Gastrocnemius medialis (tissue), 4 donors: ENCODE measurements around the gene SRGAP1. TPM values are rescaled to one million over a fixed set of nuclear protein-coding genes. Genes with fewer than 3 reads are reported as not detected.
"Not testable (repeated sequence)": the region's sequence is repeated elsewhere in the genome, so short reads cannot be mapped to it uniquely, and the experiment has no call there.

ENCODE experiments used
- ATAC-seq, 2 donors: fragments of 150-250 bp; one replicate each; pipeline ENCODE4 v1.9.1; 2016
- DNase-seq, 2 donors: peaks; one replicate each; pipeline ENCODE4 v3.0.0-alpha.2; 2019
- H3K27ac ChIP-seq, 4 donors: fragments of 200-600 bp; sonication (generic); 1 replicate in 1 of 4; 2 replicates in 3 of 4; pipeline ENCODE4 v1.5.1; 2016 to 2018; ENCODE audit warnings: mild to moderate bottlenecking in 2 of 4, moderate library complexity in 1 of 4
- H3K27me3 ChIP-seq, 3 donors: fragments of 200-600 bp; sonication (generic) in 2 of 3; 1 replicate in 1 of 3; 2 replicates in 2 of 3; pipeline versions ENCODE4 v1.5.1 to v1.6.0; 2016 to 2019; ENCODE audit warnings: mild to moderate bottlenecking in 1 of 3, moderate library complexity in 1 of 3
- H3K36me3 ChIP-seq, 2 donors: fragments of 200-600 bp; sonication (generic) in 1 of 2; one replicate each; pipeline ENCODE4 v1.5.1; 2017 to 2018
- H3K4me1 ChIP-seq, 2 donors: fragments of 200-600 bp; sonication (generic) in 1 of 2; one replicate each; pipeline ENCODE4 v1.5.1; 2016 to 2017; ENCODE audit warnings: mild to moderate bottlenecking in 2 of 2
- H3K4me3 ChIP-seq, 4 donors: fragments of 200-600 bp; sonication (generic) in 3 of 4; 1 replicate in 1 of 4; 2 replicates in 3 of 4; pipeline ENCODE4 v1.5.1; 2016 to 2019; ENCODE audit warnings: mild to moderate bottlenecking in 2 of 4
- H3K9me3 ChIP-seq, 3 donors: fragments of 200-600 bp; sonication (generic) in 2 of 3; 1 replicate in 1 of 3; 2 replicates in 2 of 3; pipeline ENCODE4 v1.5.1; 2016 to 2019
- POLR2A ChIP-seq, 2 donors: fragments of 450-650 bp; IDR thresholded peaks; one replicate each; pipeline ENCODE4 v1.6.1; 2017; ENCODE audit warnings: antibody characterized with exemption in 2 of 2, mild to moderate bottlenecking in 2 of 2, moderate library complexity in 2 of 2
- in situ Hi-C, 4 donors: fragments of 200-750 bp; cut with MboI; loops; one replicate each; pipeline versions ENCODE4 v1.15.0 to v1.8.0; 2017; ENCODE audit warnings: low sequenced_read_pairs in 4 of 4
- intact Hi-C: fragments of 100-400 bp; cut with DNase I; formaldehyde crosslinking; loops from one replicate; pipeline ENCODE4 v1.15.1; 2023; ENCODE audit warnings: low total_unique reads
- total RNA-seq, 4 donors: library from RNA; depleted of rRNA; stranded (reverse); fragments of >200 nt; gene quantifications; one replicate each; pipeline versions ENCODE4 v1.1.0 to v1.2.3, GENCODE V29; 2016
- TF ChIP-seq, protein P1 (sequence below), 5 experiments: fragments of 450-650 bp in 3 of 5; fragments of 200-600 bp in 2 of 5; sonication (generic) in 2 of 5; IDR thresholded peaks in 4 of 5; conservative IDR thresholded peaks in 1 of 5; 1 replicate in 4 of 5; 2 replicates in 1 of 5; pipeline ENCODE4 v1.5.1; 2016 to 2019; ENCODE audit warnings: antibody characterized with exemption in 5 of 5, mild to moderate bottlenecking in 3 of 5, moderate library complexity in 3 of 5

The SRGAP1 gene
- total RNA-seq, 4 donors from 2014 or later, result 0.36 to 0.85 (median 0.66) TPM

DNA sequence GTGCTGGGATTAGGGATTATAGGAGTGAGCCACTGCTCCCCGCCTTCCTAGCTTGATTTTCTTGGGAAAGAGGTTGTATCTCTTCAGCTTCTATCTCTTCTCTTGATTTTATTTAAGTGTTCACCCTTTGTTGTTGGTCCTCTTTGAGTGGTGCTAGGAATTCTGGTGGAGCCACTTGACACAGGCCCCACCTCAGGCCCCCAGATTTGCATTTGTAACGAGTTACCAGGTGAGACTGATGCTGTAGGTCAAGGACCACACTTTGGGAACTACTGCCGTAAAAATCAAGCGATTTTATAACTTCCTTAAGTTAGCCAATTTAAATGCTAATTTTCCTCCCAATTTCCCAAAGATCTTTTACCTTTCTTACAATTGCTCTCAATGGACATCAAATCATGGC, 26.3 kb downstream of the SRGAP1 start:
- Histone ChIP-seq H3K27ac (no peak overlapping the region), H3K4me3 (no peak overlapping the region), H3K4me1 (peaks cover 0 to 5% of the 10 kb centered on the region in 2 donors), H3K36me3 (no peaks in the 10 kb centered on the region), H3K9me3 (no peaks in the 10 kb centered on the region), H3K27me3 (no peaks in the 10 kb centered on the region)
- in situ Hi-C loops, result no loop called here
- intact Hi-C loops, result no loop called here
- DNase-seq, result no peak
- no peak for TF ChIP-seq POLR2A (IDR thresholded peaks at IDR 0.05)
- TF ChIP-seq, protein P1, sequence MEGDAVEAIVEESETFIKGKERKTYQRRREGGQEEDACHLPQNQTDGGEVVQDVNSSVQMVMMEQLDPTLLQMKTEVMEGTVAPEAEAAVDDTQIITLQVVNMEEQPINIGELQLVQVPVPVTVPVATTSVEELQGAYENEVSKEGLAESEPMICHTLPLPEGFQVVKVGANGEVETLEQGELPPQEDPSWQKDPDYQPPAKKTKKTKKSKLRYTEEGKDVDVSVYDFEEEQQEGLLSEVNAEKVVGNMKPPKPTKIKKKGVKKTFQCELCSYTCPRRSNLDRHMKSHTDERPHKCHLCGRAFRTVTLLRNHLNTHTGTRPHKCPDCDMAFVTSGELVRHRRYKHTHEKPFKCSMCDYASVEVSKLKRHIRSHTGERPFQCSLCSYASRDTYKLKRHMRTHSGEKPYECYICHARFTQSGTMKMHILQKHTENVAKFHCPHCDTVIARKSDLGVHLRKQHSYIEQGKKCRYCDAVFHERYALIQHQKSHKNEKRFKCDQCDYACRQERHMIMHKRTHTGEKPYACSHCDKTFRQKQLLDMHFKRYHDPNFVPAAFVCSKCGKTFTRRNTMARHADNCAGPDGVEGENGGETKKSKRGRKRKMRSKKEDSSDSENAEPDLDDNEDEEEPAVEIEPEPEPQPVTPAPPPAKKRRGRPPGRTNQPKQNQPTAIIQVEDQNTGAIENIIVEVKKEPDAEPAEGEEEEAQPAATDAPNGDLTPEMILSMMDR (IDR thresholded peaks at IDR 0.05 in 4 of 5, conservative IDR thresholded peaks at IDR 0.05 in 1 of 5), result no peak
- ATAC-seq, result no peak

DNA sequence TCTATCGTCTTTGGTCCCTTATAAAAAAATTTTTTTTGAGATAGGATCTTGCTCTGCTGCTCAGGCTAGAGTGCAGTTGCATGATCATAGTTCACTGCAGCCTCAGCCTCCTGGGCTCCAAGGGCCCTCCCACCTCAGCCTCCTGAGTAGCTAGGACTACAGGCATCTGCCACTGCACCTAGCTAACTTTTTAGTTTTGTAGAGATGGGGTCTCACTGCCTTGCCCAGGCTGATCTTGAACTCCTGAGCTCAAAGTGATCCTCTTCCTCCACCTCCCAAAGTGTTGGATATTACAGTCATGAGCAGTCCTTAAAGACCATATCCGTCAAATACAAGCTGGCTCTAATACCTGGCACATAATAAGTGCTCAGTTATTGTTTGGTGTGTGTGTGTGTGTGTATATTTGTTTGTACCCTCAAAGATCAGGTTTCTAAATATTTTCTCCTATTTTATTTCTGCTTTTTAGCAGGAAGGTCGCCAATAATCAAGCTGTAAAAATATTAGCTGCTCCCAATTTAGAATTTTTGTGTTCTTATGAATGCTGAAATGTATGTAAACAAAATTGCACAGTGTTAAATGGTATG, 30.5 kb downstream of the SRGAP1 start:
- H3K27ac ChIP-seq, result no peak overlapping the region
- ATAC-seq, result no peak
- DNase-seq, result no peak
- H3K4me1 ChIP-seq, result no peaks in the 10 kb centered on the region
- no peaks in the 10 kb centered on the region for H3K36me3 ChIP-seq
- H3K4me3 ChIP-seq, result no peak overlapping the region
- no peaks in the 10 kb centered on the region for H3K27me3 ChIP-seq
- in situ Hi-C loops, result no loop called here
- no peak for TF ChIP-seq POLR2A (IDR thresholded peaks at IDR 0.05)
- TF ChIP-seq, protein P1 (IDR thresholded peaks at IDR 0.05 in 4 of 5, conservative IDR thresholded peaks at IDR 0.05 in 1 of 5), result no peak
- H3K9me3 ChIP-seq, result no peaks in the 10 kb centered on the region
- intact Hi-C loops, result no loop called here

DNA sequence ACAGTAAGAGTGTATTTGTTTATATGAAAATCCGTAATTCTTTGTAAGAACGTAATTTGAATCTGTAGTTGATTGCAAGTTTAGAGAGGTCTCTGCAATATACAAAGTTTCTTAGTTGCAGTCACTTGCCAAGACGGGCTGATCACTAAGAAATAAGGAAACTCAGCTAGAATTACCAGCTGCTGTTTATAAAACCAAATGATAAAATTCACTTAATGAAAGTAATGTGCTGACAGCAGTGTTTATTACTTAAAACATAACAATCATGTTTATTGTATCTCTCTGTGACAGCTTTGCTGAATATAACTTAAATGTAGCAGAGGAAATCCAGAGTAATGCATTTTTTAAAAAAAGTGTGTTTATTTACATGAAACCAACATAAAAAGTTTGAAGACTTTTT, 31.2 kb downstream of the SRGAP1 start:
- Histone ChIP-seq H3K27me3 (no peaks in the 10 kb centered on the region), H3K9me3 (no peaks in the 10 kb centered on the region), H3K27ac (no peak overlapping the region), H3K4me1 (no peaks in the 10 kb centered on the region), H3K4me3 (no peak overlapping the region), H3K36me3 (no peaks in the 10 kb centered on the region)
- ATAC-seq, result no peak
- intact Hi-C loops (no loop called here), in situ Hi-C loops (no loop called here)
- no peak for TF ChIP-seq POLR2A (IDR thresholded peaks at IDR 0.05)
- TF ChIP-seq, protein P1 (IDR thresholded peaks at IDR 0.05 in 4 of 5, conservative IDR thresholded peaks at IDR 0.05 in 1 of 5), result no peak
- no peak for DNase-seq

DNA sequence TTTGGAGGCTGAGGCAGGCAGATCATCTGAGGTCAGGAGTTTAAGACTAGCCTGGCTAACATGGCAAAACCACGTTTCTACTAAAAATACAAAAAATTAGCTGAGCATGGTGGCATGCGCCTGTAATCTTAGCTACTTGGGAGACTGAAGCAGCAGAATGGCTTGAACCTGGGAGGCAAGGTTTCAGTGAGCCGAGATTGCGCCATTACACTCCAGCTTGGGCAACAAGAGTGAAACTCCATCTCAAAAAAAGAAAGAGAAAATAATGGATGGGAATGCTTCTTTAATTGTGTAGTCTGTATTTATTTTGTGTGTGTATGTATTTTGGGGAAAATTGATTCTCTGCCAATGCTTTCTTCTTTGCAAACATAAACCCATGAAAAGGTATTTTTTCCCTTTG, 32.5 kb downstream of the SRGAP1 start:
- H3K27ac ChIP-seq, result no peak overlapping the region
- intact Hi-C loops, result no loop called here
- in situ Hi-C loops, result no loop called here
- TF ChIP-seq, protein P1 (IDR thresholded peaks at IDR 0.05 in 4 of 5, conservative IDR thresholded peaks at IDR 0.05 in 1 of 5), result no peak
- no peak for TF ChIP-seq POLR2A (IDR thresholded peaks at IDR 0.05)
- no peak overlapping the region for H3K4me3 ChIP-seq
- no peaks in the 10 kb centered on the region for H3K9me3 ChIP-seq
- DNase-seq (no peak), ATAC-seq (no peak)
- H3K36me3 ChIP-seq, result no peaks in the 10 kb centered on the region
- H3K4me1 ChIP-seq, result no peaks in the 10 kb centered on the region
- no peaks in the 10 kb centered on the region for H3K27me3 ChIP-seq

DNA sequence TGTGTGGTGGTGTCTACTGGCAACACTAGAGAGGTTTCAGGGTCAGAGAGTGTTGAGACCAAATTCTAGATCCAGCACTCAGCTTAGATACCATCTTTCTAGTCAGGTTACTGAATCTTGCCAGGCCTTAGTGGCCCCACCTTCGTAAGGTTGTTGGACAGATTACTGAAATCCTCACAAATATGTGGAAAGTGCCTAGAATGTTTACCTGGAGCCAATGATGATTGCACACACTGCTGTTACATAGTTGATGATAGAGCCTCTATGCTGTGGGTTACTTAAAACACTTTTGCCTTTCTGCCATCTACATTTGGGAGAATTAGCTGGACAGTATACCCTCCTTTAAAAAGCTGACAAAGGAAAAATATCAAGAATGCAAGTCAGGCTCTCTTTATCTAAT, 33.2 kb downstream of the SRGAP1 start:
- ATAC-seq (no peak), DNase-seq (no peak)
- Histone ChIP-seq H3K4me1 (no peaks in the 10 kb centered on the region), H3K36me3 (no peaks in the 10 kb centered on the region), H3K9me3 (no peaks in the 10 kb centered on the region), H3K27me3 (no peaks in the 10 kb centered on the region), H3K4me3 (no peak overlapping the region), H3K27ac (no peak overlapping the region)
- intact Hi-C loops (no loop called here), in situ Hi-C loops (no loop called here)
- TF ChIP-seq POLR2A (IDR thresholded peaks at IDR 0.05), result no peak
- TF ChIP-seq, protein P1 (IDR thresholded peaks at IDR 0.05 in 4 of 5, conservative IDR thresholded peaks at IDR 0.05 in 1 of 5), result no peak

DNA sequence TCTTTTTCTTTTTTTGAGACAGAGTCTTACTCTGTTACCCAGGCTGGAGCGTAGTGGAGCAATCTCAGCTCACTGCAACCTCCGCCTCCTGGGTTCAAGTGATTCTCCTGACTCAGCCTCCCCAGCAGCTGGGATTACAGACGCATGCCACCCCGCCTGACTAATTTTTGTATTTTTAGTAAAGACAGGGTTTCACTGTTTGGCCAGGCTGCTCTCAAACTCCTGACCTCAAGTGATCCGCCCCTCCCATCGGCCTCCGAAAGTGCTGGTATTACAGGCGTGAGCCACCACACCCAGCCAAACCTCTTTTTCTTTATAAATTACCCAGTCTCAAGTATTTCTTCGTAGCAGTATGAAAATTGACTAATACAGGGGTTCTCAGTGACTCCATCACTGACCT, 35.7 kb downstream of the SRGAP1 start:
- H3K27me3 ChIP-seq, H3K4me1 ChIP-seq, H3K27ac ChIP-seq, intact Hi-C loops, H3K36me3 ChIP-seq, ATAC-seq, H3K4me3 ChIP-seq, H3K9me3 ChIP-seq, DNase-seq, in situ Hi-C loops: not testable (repeated sequence)
